AG04450 (cell line): Measurements from ENCODE around the gene OR56A4. TPM values are rescaled to one million over a fixed set of nuclear protein-coding genes. Genes with fewer than 3 reads are reported as not detected.
"Not testable (repeated sequence)": the region's sequence is repeated elsewhere in the genome, so short reads cannot be mapped to it uniquely, and the experiment has no call there.

Experiments used
- CTCF ChIA-PET: fragments of 300-600, 350-600 bp; formaldehyde crosslinking; extraction: SDS; loops from one replicate; lab custom pipeline; 2022; ENCODE audit warnings: antibody characterized with exemption, inconsistent platforms; lab: Charles Lee
- POLR2A ChIA-PET: fragments of 350-600 bp; formaldehyde crosslinking; extraction: SDS; loops from one replicate; lab custom pipeline; 2021; ENCODE audit warnings: antibody characterized with exemption, inconsistent platforms; lab: Yijun Ruan, JAX
- DNase-seq: peaks from one replicate; pipeline ENCODE4 v3.0.0-alpha.2; 2011; ENCODE audit warnings: low read depth, low spot score
- H3K27ac ChIP-seq: one replicate; pipeline ENCODE4 v1.5.1; 2012; ENCODE audit warnings: low read depth, low read length, control low read depth
- H3K27me3 ChIP-seq: one replicate; pipeline ENCODE4 v1.6.0; 2012; ENCODE audit warnings: low read length; ENCODE audit not compliant: control insufficient read depth, insufficient read depth
- H3K4me3 ChIP-seq: 2 replicates; pipeline ENCODE4 v1.5.1; 2011; ENCODE audit warnings: mild to moderate bottlenecking, low read depth, low read length, control low read depth
- H3K9me3 ChIP-seq: 2 replicates; pipeline ENCODE4 v1.5.1; 2012; ENCODE audit warnings: low read length; ENCODE audit not compliant: control insufficient read depth, insufficient read depth
- CTCF ChIP-seq: IDR thresholded peaks from 2 replicates; pipeline ENCODE4 v1.5.1; 2011; ENCODE audit warnings: low read depth, low read length, control low read depth, inconsistent platforms
- polyA plus RNA-seq: library from polyadenylated mRNA; depleted of rRNA; stranded (reverse); fragments of >200 nt; gene quantifications from 2 replicates; pipeline ENCODE4 v1.2.3, GENCODE V29; 2011; rRNA removed
- small RNA-seq: library from RNA; depleted of rRNA; stranded (forward); fragments of <200 nt; gene quantifications from one replicate; pipeline ENCODE3, GENCODE V24; 2012; ENCODE audit warnings: low read depth; ENCODE audit not compliant: insufficient read length

The OR56A4 gene
- polyA plus RNA-seq, 1 experiment = not detected

GRCh38 chr11:5967708-5968107 is 39.0 kb downstream of the OR56A4 start:
- no peak for TF ChIP-seq CTCF

DNA sequence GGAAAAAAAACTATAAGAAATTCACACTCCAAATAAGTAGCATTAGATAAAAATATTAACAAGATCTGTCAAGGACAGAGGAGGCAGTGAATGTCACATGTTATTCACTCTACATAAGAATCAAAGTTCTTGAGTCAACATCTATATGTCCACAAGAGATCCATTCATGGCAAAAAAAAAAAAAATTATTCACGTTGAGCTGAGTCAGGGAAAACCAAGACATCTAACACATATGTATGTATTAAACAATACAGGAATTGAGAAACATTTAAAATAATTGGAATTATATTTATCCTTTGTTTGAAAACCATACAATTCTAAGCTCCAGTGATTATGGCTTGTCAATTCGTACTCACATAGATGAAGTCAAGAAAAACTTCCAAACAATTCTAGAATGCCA is 39.8 kb downstream of the OR56A4 start:
- POLR2A ChIA-PET = no interaction called here
- Histone ChIP-seq H3K4me3 (no peak overlapping the region), H3K27me3 (no peaks in the 10 kb centered on the region), H3K27ac (no peak overlapping the region), H3K9me3 (peaks cover 8% of the 10 kb centered on the region; the same call in 1 of the 2 replicates)
- TF ChIP-seq CTCF = no peak
- no peak for DNase-seq
- CTCF ChIA-PET = no interaction called here

More at GRCh38 chr11:5967708-5968107, 39.0 kb downstream of the OR56A4 start:
- Histone ChIP-seq H3K27me3 (no peaks in the 10 kb centered on the region), H3K27ac (no peak overlapping the region), H3K9me3 (peaks cover 8% of the 10 kb centered on the region; the same call in 1 of the 2 replicates), H3K4me3 (no peak overlapping the region)
- DNase-seq = no peak
- POLR2A ChIA-PET = no interaction called here
- CTCF ChIA-PET = no interaction called here

- H3K27ac ChIP-seq, CTCF ChIA-PET, DNase-seq, POLR2A ChIA-PET, H3K4me3 ChIP-seq, H3K27me3 ChIP-seq: not testable (repeated sequence)
- peaks cover 17% of the 10 kb centered on the region for H3K9me3 ChIP-seq
These were observed 45.9 kb downstream of the OR56A4 start for GRCh38 chr11:5960704-5961320.

- POLR2A ChIA-PET = no interaction called here
- H3K4me3 ChIP-seq = no peak overlapping the region
- CTCF ChIA-PET = no interaction called here
- no peak overlapping the region for H3K27ac ChIP-seq
- H3K9me3 ChIP-seq = peaks cover 9% of the 10 kb centered on the region
- no peak for TF ChIP-seq CTCF
- H3K27me3 ChIP-seq = no peaks in the 10 kb centered on the region
- DNase-seq = no peak
These were observed 51.2 kb downstream of the OR56A4 start for GRCh38 chr11:5955586-5955985.

Small RNA genes within 50 kb of the gene (small RNA-seq; reads per million reads assigned to genes)
- gene RNA5SP329 = not detected

Other genes starting within 250 kb of the OR56A4 start
- not detected in 2 replicates for gene OR52N5, start 223.6 kb downstream of the OR56A4 start, polyA plus RNA-seq
- not detected in 2 replicates for gene OR52N1, start 215.7 kb downstream of the OR56A4 start, polyA plus RNA-seq
- gene OR52N2, start 198.0 kb downstream of the OR56A4 start, polyA plus RNA-seq = not detected in 2 replicates
- not detected in 2 replicates for gene OR52E6, start 165.0 kb downstream of the OR56A4 start, polyA plus RNA-seq
- not detected in 2 replicates for gene OR52E8, start 149.3 kb downstream of the OR56A4 start, polyA plus RNA-seq
- gene OR52E4, start 126.3 kb downstream of the OR56A4 start, polyA plus RNA-seq = not detected in 2 replicates
- gene OR52E5, start 113.7 kb downstream of the OR56A4 start, polyA plus RNA-seq = not detected in 2 replicates
- not detected in 2 replicates for gene OR56A3, start 64.7 kb downstream of the OR56A4 start, polyA plus RNA-seq
- gene OR56A5, start 38.5 kb downstream of the OR56A4 start, polyA plus RNA-seq = not detected in 2 replicates
- gene OR52L1, start 20.0 kb downstream of the OR56A4 start, polyA plus RNA-seq = not detected in 2 replicates
- not detected in 2 replicates for gene OR56A1, start 23.8 kb upstream of the OR56A4 start, polyA plus RNA-seq
- not detected in 2 replicates for gene OR56B4, start 100.7 kb upstream of the OR56A4 start, polyA plus RNA-seq
- gene OR52B2, start 163.4 kb upstream of the OR56A4 start, polyA plus RNA-seq = not detected in 2 replicates
- gene OR52W1, start 192.3 kb upstream of the OR56A4 start, polyA plus RNA-seq = not detected in 2 replicates
- not detected in 2 replicates for gene C11orf42, start 198.6 kb upstream of the OR56A4 start, polyA plus RNA-seq
- 18.9 and 19.8 TPM in 2 replicates for gene FHIP1B, start 227.7 kb upstream of the OR56A4 start, polyA plus RNA-seq
- 0.04 and 0.07 TPM in 2 replicates for gene CNGA4, start 232.1 kb upstream of the OR56A4 start, polyA plus RNA-seq